DND-41 (cell line): Measurements from ENCODE around the gene OR2AT4.

Experiments used
- EZH2 ChIP-seq: IDR thresholded peaks from 3 replicates; pipeline ENCODE4 v1.6.1; 2012; ENCODE audit warnings: borderline replicate concordance, low read depth, mild to moderate bottlenecking, moderate library complexity, low read length, inconsistent platforms; ENCODE audit not compliant: severe bottlenecking
- TF ChIP-seq, protein P1 (sequence below): IDR thresholded peaks from 2 replicates; pipeline ENCODE4 v1.5.1; 2012; ENCODE audit warnings: borderline replicate concordance, low read length, moderate library complexity, mild to moderate bottlenecking; ENCODE audit not compliant: poor library complexity, severe bottlenecking; ENCODE audit errors: extremely low read depth

DNA sequence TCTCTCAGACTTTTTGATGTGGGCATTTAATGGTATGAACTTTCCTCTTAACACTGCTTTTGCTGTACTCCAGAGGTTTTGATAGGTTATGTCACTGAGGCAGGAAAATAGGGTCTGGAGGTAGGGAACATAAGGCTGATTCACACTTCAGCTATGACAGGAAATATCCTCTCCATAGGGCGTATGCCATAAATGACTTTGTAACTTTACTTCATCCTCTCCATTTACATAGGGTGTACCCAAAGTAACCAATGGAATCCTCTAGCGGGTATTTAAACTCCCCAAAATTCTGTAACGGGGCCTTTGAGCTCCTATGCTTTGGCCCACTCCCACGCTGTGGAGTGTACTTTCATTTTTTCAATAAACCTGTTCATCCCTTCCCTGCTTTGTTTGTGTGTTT, 49.5 kb downstream of the OR2AT4 start:
- TF ChIP-seq, protein P1, sequence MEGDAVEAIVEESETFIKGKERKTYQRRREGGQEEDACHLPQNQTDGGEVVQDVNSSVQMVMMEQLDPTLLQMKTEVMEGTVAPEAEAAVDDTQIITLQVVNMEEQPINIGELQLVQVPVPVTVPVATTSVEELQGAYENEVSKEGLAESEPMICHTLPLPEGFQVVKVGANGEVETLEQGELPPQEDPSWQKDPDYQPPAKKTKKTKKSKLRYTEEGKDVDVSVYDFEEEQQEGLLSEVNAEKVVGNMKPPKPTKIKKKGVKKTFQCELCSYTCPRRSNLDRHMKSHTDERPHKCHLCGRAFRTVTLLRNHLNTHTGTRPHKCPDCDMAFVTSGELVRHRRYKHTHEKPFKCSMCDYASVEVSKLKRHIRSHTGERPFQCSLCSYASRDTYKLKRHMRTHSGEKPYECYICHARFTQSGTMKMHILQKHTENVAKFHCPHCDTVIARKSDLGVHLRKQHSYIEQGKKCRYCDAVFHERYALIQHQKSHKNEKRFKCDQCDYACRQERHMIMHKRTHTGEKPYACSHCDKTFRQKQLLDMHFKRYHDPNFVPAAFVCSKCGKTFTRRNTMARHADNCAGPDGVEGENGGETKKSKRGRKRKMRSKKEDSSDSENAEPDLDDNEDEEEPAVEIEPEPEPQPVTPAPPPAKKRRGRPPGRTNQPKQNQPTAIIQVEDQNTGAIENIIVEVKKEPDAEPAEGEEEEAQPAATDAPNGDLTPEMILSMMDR: no peak
- TF ChIP-seq EZH2: no peak
